PFSK-1 (cell line): ENCODE results near the gene DNAH11.

ENCODE experiments used
- POLR2AphosphoS5 ChIP-seq: IDR thresholded peaks from 2 replicates; pipeline ENCODE4 v1.6.1; 2012; ENCODE audit warnings: low read depth, mild to moderate bottlenecking, control low read depth, low read length, moderate library complexity
- REST ChIP-seq, 2 experiments: IDR thresholded peaks; 2 replicates each; pipeline versions ENCODE4 v1.6.1 to v1.8.0; 2011 to 2012; ENCODE audit warnings: low read depth in 2 of 2, low read length in 2 of 2, control low read depth in 1 of 2, inconsistent platforms in 1 of 2, mild to moderate bottlenecking in 1 of 2, moderate library complexity in 1 of 2; ENCODE audit not compliant: insufficient read depth in 1 of 2
- SIN3A ChIP-seq: IDR thresholded peaks from 2 replicates; pipeline ENCODE4 v1.6.1; 2012; ENCODE audit warnings: mild to moderate bottlenecking, low read length, moderate library complexity, borderline replicate concordance; ENCODE audit not compliant: insufficient read depth
- TAF1 ChIP-seq: IDR thresholded peaks from 2 replicates; pipeline ENCODE4 v1.6.1; 2012; ENCODE audit warnings: low read length, control low read depth, borderline replicate concordance; ENCODE audit not compliant: insufficient read depth

GRCh38 chr7:21912931-21913780 is 370.3 kb downstream of the DNAH11 start:
- TF ChIP-seq REST (IDR thresholded peaks at IDR 0.05; ENCODE audit: insufficient read depth in 1 of 2, low read depth in 2 of 2, low read length in 2 of 2) = no peak
- TF ChIP-seq TAF1 = no peak
- no peak for TF ChIP-seq SIN3A
- TF ChIP-seq POLR2AphosphoS5 = no peak
